ENCODE data around the gene S100A1. TPM values are rescaled to one million over a fixed set of nuclear protein-coding genes. Genes with fewer than 3 reads are reported as not detected.
A peak's percentile ranks its signal among the peaks of the same experiment; 100 is the strongest.

S100A1 gene
- polyA plus RNA-seq, 1 of the 3 experiments (the other 2 are of a cell fraction), result 0.18 TPM

DNA sequence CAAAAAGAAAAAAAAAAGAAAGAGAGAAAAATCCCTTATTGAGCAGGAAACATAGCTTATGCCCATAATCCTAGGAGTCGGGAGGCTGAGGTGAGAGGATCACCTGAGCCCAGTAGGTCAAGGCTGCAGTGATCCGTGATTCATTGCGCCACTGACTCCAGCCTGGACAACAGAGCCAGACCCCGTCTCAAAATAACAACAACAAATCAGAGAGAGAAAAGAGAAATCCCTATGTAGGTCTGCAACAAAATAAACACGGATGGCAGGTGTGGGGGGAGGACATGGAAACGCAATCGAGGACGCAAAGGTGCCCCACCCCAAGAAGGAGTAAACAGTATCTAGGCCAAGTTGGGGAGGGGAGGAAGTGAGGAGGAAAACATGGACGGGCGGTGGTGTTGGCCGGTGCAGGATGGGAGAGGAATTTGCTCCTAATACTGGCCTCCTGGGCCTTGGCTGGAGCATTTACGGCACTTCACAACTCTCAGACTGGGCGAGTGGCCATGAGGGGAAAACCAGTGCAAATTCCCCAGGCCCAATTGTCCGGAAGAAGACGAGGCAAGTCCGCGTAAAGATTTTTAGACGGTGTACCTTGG is 5.0 kb downstream of the S100A1 start:
- Histone ChIP-seq H3K9me3 (no peaks in the 10 kb centered on the region), H2AFZ (ENCODE audit: low read depth) (no peak overlapping the region), H3K27ac (ENCODE audit: low read depth in 2 of 2, low read length in 1 of 2) (no peak overlapping the region; a peak in 1 of 4 replicates), H3K4me1 (ENCODE audit: control insufficient read depth in 1 of 2, insufficient read depth in 2 of 2, low read depth in 1 of 2, low read length in 1 of 2) (no peaks in the 10 kb centered on the region; a peak in 1 of 4 replicates), H4K20me1 (ENCODE audit: insufficient read depth) (peaks cover 3% of the 10 kb centered on the region; the same call in 1 of the 2 replicates), H3K9ac (no peak overlapping the region), H3F3A (replicated peaks; ENCODE audit: insufficient read depth) (peaks cover 20% of the 10 kb centered on the region), H3K4me3 (ENCODE audit: low read depth in 2 of 2, low read length in 1 of 2) (peak overlapping the region in 1 of 2 experiments; percentile 4; a peak in 1 of 4 replicates), H3K36me3 (replicated peaks in 1 of 2; ENCODE audit: control insufficient read depth in 1 of 2, insufficient read depth in 2 of 2, low read length in 1 of 2) (peaks cover 21 to 29% of the 10 kb centered on the region in 2 experiments), H3K9me2 (no peaks in the 10 kb centered on the region), H3K4me2 (no peak overlapping the region), H3K27me3 (ENCODE audit: insufficient read depth) (no peaks in the 10 kb centered on the region), H3K79me2 (ENCODE audit: insufficient read depth) (peaks cover 47% of the 10 kb centered on the region)
- POLR2A ChIA-PET, result interaction anchor here (0.8 to 2.6 kb wide), 9 partner anchors 14 to 357 kb away, joined by 3 to 32 read pairs (median 4); partner anchors contain the start of genes RPS27 and SNAPIN
- DNase-seq, result no peak
- CTCF ChIA-PET, result interaction anchor here (1.0 to 2.7 kb wide), 7 partner anchors 10 to 352 kb away, joined by 3 to 10 read pairs (median 6); partner anchors contain the start of gene S100A14
- TF ChIP-seq EZH2phosphoT487 (IDR thresholded peaks at IDR 0.05; ENCODE audit: borderline replicate concordance, low read depth) (no peak), FOSL2 (IDR thresholded peaks at IDR 0.05; ENCODE audit: borderline replicate concordance, low read depth) (no peak), RXRA (IDR thresholded peaks at IDR 0.05; ENCODE audit: borderline replicate concordance, low read depth) (no peak), MEF2A (IDR thresholded peaks at IDR 0.05; ENCODE audit: borderline replicate concordance, low read depth) (no peak), RFX5 (IDR thresholded peaks at IDR 0.05; ENCODE audit: low read length) (no peak), RCOR1 (IDR thresholded peaks at IDR 0.05; ENCODE audit: low read length) (no peak), NRF1 (IDR thresholded peaks at IDR 0.05; ENCODE audit: low read depth, low read length) (no peak)
- 88% methylated on average over 18 of the region's 18 CpGs for whole genome bisulfite sequencing (ENCODE audit: low lambda C conversion rate)

DNA sequence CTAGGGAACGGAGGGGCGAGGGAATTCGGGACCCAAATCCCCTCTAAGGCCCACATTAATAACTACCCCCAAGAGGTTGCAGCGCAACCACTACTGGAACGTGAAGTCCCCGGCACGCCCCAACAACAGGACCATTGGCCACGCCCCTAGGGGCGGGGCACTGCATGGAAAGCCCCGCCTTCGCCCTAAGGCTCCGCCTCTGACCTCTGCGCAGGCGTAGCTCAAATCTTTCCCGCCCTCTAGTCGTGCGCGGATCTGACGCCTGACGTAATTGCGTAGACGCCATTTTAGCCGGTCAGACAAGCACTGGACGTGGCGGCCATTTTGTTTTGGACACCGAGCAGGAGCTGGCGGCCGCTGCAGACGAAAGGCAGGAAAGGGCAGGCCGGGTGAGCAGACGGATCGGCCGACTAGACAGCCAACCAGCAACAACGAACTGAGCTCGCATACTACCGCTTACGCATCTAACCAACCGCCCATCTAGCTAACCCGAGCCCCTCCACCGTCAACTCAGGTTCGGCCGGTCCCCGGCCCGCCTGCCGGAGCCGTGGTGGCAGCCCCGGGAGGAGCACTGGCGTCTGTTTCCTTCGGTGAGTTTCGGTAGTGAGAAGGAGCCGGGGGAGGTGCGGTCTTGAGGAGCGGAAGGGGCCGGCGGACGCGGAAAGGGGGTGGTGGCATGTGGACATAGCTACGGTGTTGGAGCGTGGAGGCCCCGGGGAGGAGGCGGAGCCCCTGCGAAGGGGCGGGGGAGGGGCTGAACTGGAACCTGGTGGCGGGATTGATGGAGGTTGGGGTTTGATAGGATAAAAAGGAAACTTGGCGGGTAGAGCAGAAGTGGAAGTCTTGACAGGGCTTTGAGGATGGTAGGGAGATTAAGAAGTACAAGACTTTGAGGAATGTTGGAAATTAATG is 5.8 kb downstream of the S100A1 start, which contains the start of gene CHTOP:
Gene CHTOP (plus strand): TSS at position 313 of the 912 bp plus-strand sequence. CDS start 2,523 bp downstream, outside the sequence.
- POLR2A ChIA-PET, result interaction anchor here (0.6 to 2.6 kb wide), 13 partner anchors 13 to 356 kb away, joined by 3 to 32 read pairs (median 3); partner anchors contain the start of genes RPS27, S100A14 and SNAPIN
- TF ChIP-seq MXI1 (IDR thresholded peaks at IDR 0.05; ENCODE audit: low read depth, low read length), result peak; percentile 91
- TF ChIP-seq EP300 (IDR thresholded peaks at IDR 0.05; ENCODE audit: borderline replicate concordance in 1 of 2, low read depth in 1 of 2, low read length in 1 of 2), result no peak
- TF ChIP-seq TCF12 (IDR thresholded peaks at IDR 0.05), result 0 out of 2 replicates have a peak, but pooled peaks have one; percentile 27
- TF ChIP-seq FOXJ3 (CRISPR knock-in tag; IDR thresholded peaks at IDR 0.05), result no peak
- no peak for TF ChIP-seq GATA2 (CRISPR knock-in tag; IDR thresholded peaks at IDR 0.05)
- TF ChIP-seq GABPA (IDR thresholded peaks at IDR 0.05; ENCODE audit: low read depth), result peak; percentile 47
- peak; percentile 84 for TF ChIP-seq TAF1 (IDR thresholded peaks at IDR 0.05; ENCODE audit: borderline replicate concordance, low read depth, low read length)
- TF ChIP-seq NRF1 (IDR thresholded peaks at IDR 0.05; ENCODE audit: low read depth, low read length), result peak; percentile 98
- TF ChIP-seq FOSL2 (IDR thresholded peaks at IDR 0.05; ENCODE audit: borderline replicate concordance, low read depth), result no peak
- TF ChIP-seq POLR2AphosphoS5 (IDR thresholded peaks at IDR 0.05; ENCODE audit: low read depth, low read length), result peak; percentile 88
- TF ChIP-seq MEF2A (IDR thresholded peaks at IDR 0.05; ENCODE audit: borderline replicate concordance, low read depth), result no peak
- TF ChIP-seq USF2 (IDR thresholded peaks at IDR 0.05; ENCODE audit: borderline replicate concordance, low read depth, low read length), result no peak
- no peak for TF ChIP-seq SIN3A (IDR thresholded peaks at IDR 0.05; ENCODE audit: borderline replicate concordance, low read depth, low read length)
- TF ChIP-seq YY1 (IDR thresholded peaks at IDR 0.05; ENCODE audit: low read depth), result peak; percentile 99
- TF ChIP-seq ELF1 (IDR thresholded peaks at IDR 0.05), result peak; percentile 56; the same call in 1 of the 2 replicates
- no peak for TF ChIP-seq SMC3 (IDR thresholded peaks at IDR 0.05; ENCODE audit: low read depth, low read length)
- 0 out of 2 replicates have a peak, but pooled peaks have one; percentile 14 for TF ChIP-seq PBX3 (IDR thresholded peaks at IDR 0.05)
- no peak for TF ChIP-seq RFX5 (IDR thresholded peaks at IDR 0.05; ENCODE audit: low read length)
- TF ChIP-seq RAD21 (IDR thresholded peaks at IDR 0.05; ENCODE audit: low read length), result no peak
- TF ChIP-seq RXRA (IDR thresholded peaks at IDR 0.05; ENCODE audit: borderline replicate concordance, low read depth), result no peak
- no peak for TF ChIP-seq JUND (IDR thresholded peaks at IDR 0.05)
- peak; percentile 97 for TF ChIP-seq TEAD4 (IDR thresholded peaks at IDR 0.05; ENCODE audit: borderline replicate concordance, insufficient read depth)

More for the DNA sequence above, 5.8 kb downstream of the S100A1 start, which contains the start of gene CHTOP:
- Histone ChIP-seq H2AFZ (ENCODE audit: low read depth) (no peak within 1 kb of the TSS), H3K36me3 (replicated peaks in 1 of 2; ENCODE audit: control insufficient read depth in 1 of 2, insufficient read depth in 2 of 2, low read length in 1 of 2) (peaks cover 29 to 36% of the 10 kb centered on the region in 2 experiments), H3K9ac (peak within 1 kb of the TSS; percentile 100), H3K4me1 (ENCODE audit: control insufficient read depth in 1 of 2, insufficient read depth in 2 of 2, low read depth in 1 of 2, low read length in 1 of 2) (no peaks in the 10 kb centered on the region; a peak in 1 of 4 replicates), H3K4me2 (peak within 1 kb of the TSS; percentile 90), H3K27me3 (ENCODE audit: insufficient read depth) (no peaks in the 10 kb centered on the region), H3K27ac (ENCODE audit: low read depth in 2 of 2, low read length in 1 of 2) (peak within 1 kb of the TSS; percentile 100), H3K4me3 (ENCODE audit: low read depth in 2 of 2, low read length in 1 of 2) (peak within 1 kb of the TSS; percentile 91 to 97), H3K9me2 (no peaks in the 10 kb centered on the region), H3K9me3 (no peaks in the 10 kb centered on the region), H3K79me2 (ENCODE audit: insufficient read depth) (peaks cover 53% of the 10 kb centered on the region), H3F3A (replicated peaks; ENCODE audit: insufficient read depth) (peaks cover 20% of the 10 kb centered on the region), H4K20me1 (ENCODE audit: insufficient read depth) (peaks cover 3% of the 10 kb centered on the region; the same call in 1 of the 2 replicates)
- peak; percentile 94 for DNase-seq
- 5% methylated on average over 37 of the region's 65 CpGs for WGBS (ENCODE audit: low lambda C conversion rate)
- CTCF ChIA-PET, result interaction anchor here (1.0 to 2.7 kb wide), 9 partner anchors 10 to 351 kb away, joined by 3 to 11 read pairs (median 6); partner anchors contain the start of gene S100A14
